Sigmoid colon (tissue), 4 donors: ENCODE results near the gene CPXM2.

Source experiments
- CTCF ChIP-seq, 4 experiments: fragments of 450-650 bp in 3 of 4; fragments of 200-600 bp in 1 of 4; IDR thresholded peaks; one replicate each; pipeline ENCODE4 v1.5.1; 2016 to 2019; ENCODE audit warnings: antibody characterized with exemption in 4 of 4, mild to moderate bottlenecking in 3 of 4, moderate library complexity in 2 of 4
- POLR2AphosphoS5 ChIP-seq, 4 donors: sonication (generic); formaldehyde crosslinking; IDR thresholded peaks; one replicate each; pipeline ENCODE4 v1.6.1; 2017; ENCODE audit warnings: antibody characterized with exemption in 4 of 4

GRCh38 chr10:123936426-123936825, 44.8 kb upstream of the CPXM2 start:
- no peak for TF ChIP-seq CTCF (IDR thresholded peaks at IDR 0.05)
- no peak for TF ChIP-seq POLR2AphosphoS5 (IDR thresholded peaks at IDR 0.05)
